Activated naive CD4-positive, alpha-beta T cell treated with anti-CD3 and anti-CD28 coated beads for 36 hours (primary cell): ENCODE data around the gene MICAL3. TPM values are rescaled to one million over a fixed set of nuclear protein-coding genes. Genes with fewer than 3 reads are reported as not detected.

Experiments used
- CTCF ChIA-PET: fragments of 350-600 bp; sonication (Branson Sonifier 250); formaldehyde crosslinking; loops from one replicate; lab custom pipeline; 2021; ENCODE audit warnings: antibody characterized with exemption; lab: Charles Lee
- DNase-seq: peaks from one replicate; pipeline ENCODE4 v3.0.0-alpha.2; 2020
- H3K27ac Mint-ChIP-seq: one replicate; pipeline ENCODE4 v1.8.0; 2021; ENCODE audit warnings: mild to moderate bottlenecking, mixed read lengths
- H3K27me3 Mint-ChIP-seq: one replicate; pipeline ENCODE4 v1.8.0; 2021; ENCODE audit warnings: low read depth, mixed read lengths
- H3K36me3 Mint-ChIP-seq: one replicate; pipeline ENCODE4 v1.8.0; 2021; ENCODE audit warnings: low read depth, mixed read lengths
- H3K4me1 Mint-ChIP-seq: one replicate; pipeline ENCODE4 v1.8.0; 2021; ENCODE audit warnings: low read depth, mixed read lengths
- H3K4me3 Mint-ChIP-seq: one replicate; pipeline ENCODE4 v1.8.0; 2021; ENCODE audit warnings: mild to moderate bottlenecking, moderate library complexity, mixed read lengths
- H3K9me3 Mint-ChIP-seq: one replicate; pipeline ENCODE4 v1.8.0; 2021; ENCODE audit warnings: mixed read lengths
- intact Hi-C: fragments of 100-400 bp; cut with micrococcal nuclease; formaldehyde crosslinking; loops from one replicate; pipeline ENCODE4 v1.15.1; 2023
- total RNA-seq, 2 experiments: library from RNA; stranded (reverse); gene quantifications; one replicate each; pipeline ENCODE4 v1.2.3, GENCODE V29; 2021

MICAL3 gene
- total RNA-seq, 2 experiments from 2014 or later = 21.0 to 25.8 TPM

DNA sequence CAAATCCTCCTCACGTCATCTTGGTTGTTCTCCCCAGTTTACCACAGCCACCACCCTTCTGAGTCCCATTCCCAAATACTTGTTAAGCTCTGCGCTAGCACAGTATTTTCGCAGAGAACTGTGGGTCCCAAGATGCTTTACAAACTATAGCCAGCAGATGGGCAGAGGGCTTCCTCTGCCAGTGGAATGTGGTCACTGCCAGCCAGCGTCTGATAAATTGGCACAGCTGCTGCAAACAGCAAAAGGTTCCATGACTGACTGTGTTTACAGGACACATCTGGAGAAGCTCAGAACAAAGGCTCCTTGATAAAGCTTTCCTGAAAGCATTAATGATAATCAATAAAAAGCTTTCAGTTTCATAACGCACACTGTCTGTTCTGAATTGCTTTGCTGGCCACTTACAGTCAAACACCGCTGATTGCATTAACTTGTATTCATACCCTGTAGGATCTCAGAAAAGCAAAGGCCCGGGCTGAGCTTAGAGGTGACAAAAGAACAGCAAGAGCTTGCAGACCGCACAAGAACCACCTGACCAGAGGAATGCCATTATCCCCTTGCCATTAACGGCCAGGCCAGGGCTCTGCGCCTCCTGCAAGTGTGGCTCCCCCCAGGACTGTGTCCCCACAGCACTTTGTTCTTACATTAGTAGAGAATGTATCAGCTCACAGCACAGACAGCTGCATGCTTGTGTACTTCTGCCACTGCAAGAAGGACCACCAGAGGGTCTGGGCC, 120.6 kb downstream of the MICAL3 start:
- intact Hi-C loops = no loop called here
- no peak overlapping the region for H3K4me3 Mint-ChIP-seq
- H3K4me1 Mint-ChIP-seq = no peaks in the 10 kb centered on the region
- H3K36me3 Mint-ChIP-seq = peaks cover 5% of the 10 kb centered on the region
- no peak for DNase-seq
- no peak overlapping the region for H3K27ac Mint-ChIP-seq
- H3K27me3 Mint-ChIP-seq = no peaks in the 10 kb centered on the region
- no peaks in the 10 kb centered on the region for H3K9me3 Mint-ChIP-seq
- CTCF ChIA-PET = interaction anchor here (0.9 to 1.8 kb wide), 2 partner anchors 73 to 74 kb away, joined by 4 read pairs; no protein-coding TSS in a partner anchor

DNA sequence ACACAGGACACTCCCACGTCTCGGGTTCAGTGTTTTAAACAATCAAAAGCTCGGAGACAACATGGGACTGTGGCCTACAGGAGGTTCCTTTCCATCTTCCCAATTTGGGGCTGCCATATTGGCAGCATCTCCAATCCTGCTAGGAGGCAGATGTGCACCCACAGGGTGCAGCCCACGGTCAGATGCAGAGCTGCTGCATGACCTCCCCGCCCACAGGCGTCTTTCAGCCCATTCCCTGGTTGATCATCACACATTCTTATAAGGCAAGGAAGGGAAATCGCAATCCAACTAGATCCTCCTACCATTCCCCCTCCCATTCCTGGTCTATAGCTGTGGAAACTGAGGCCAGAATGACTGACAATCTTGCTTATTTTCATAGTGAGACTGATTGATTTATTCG, 121.4 kb downstream of the MICAL3 start:
- intact Hi-C loops = no loop called here
- H3K36me3 Mint-ChIP-seq = peaks cover 5% of the 10 kb centered on the region
- H3K4me1 Mint-ChIP-seq = no peaks in the 10 kb centered on the region
- no peak overlapping the region for H3K4me3 Mint-ChIP-seq
- CTCF ChIA-PET = interaction anchor here (1.8 kb wide), 1 partner anchor 74 kb away, joined by 4 read pairs; no protein-coding TSS in a partner anchor
- no peaks in the 10 kb centered on the region for H3K27me3 Mint-ChIP-seq
- H3K27ac Mint-ChIP-seq = no peak overlapping the region
- no peak for DNase-seq
- no peaks in the 10 kb centered on the region for H3K9me3 Mint-ChIP-seq

DNA sequence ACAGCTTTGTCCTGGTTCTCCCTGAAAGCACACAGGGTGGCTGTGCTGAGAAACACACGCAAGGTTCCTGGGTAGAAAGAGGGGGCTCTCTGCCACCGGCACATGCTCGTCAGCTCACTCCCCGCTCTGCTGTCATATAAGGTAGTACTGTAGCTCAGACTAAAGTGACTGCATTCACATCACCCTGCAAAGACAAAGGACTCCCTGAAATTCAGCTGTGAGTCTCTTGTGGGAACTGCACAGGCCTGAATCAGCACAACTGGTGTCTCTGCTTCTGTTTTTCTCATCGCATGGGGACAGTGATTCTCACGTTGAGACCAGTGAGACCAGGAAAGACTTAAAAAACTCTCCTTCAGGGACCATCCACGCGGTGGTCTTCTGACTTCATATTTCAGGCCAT, 126.0 kb downstream of the MICAL3 start:
- H3K4me1 Mint-ChIP-seq = peaks cover 2% of the 10 kb centered on the region
- H3K9me3 Mint-ChIP-seq = no peaks in the 10 kb centered on the region
- H3K4me3 Mint-ChIP-seq = no peak overlapping the region
- intact Hi-C loops = loop anchor here (10.0 kb wide), 1 partner anchor 126 kb away; the partner anchor contains the start of gene MICAL3
- H3K27me3 Mint-ChIP-seq = no peaks in the 10 kb centered on the region
- CTCF ChIA-PET = no interaction called here
- H3K27ac Mint-ChIP-seq = no peak overlapping the region
- H3K36me3 Mint-ChIP-seq = peaks cover 10% of the 10 kb centered on the region
- no peak for DNase-seq

DNA sequence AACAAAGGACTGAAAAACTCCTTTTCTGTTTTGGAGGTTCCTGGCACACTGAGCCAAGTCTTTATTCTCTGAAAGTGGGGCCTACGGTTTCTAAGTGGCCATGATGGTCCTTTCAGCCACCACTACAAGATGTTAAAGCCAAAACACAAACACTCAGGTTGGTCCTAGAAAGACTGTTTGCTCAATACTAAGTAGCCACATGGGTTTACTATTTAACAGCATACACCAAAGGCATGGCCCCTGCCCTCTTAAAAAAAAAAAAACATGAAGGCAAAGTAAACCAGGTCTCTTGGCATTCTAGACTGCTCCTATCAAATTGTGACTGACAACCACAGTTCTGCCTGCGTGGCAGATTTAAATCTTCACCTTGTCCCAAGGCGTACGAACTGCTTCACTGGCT, 126.5 kb downstream of the MICAL3 start:
- Mint-ChIP-seq H3K4me3 (no peak overlapping the region), H3K27ac (no peak overlapping the region), H3K27me3 (no peaks in the 10 kb centered on the region), H3K9me3 (no peaks in the 10 kb centered on the region), H3K36me3 (peaks cover 12% of the 10 kb centered on the region), H3K4me1 (peaks cover 2% of the 10 kb centered on the region)
- CTCF ChIA-PET = no interaction called here
- DNase-seq = no peak
- intact Hi-C loops = loop anchor here (10.0 kb wide), 1 partner anchor 127 kb away; the partner anchor contains the start of gene MICAL3

DNA sequence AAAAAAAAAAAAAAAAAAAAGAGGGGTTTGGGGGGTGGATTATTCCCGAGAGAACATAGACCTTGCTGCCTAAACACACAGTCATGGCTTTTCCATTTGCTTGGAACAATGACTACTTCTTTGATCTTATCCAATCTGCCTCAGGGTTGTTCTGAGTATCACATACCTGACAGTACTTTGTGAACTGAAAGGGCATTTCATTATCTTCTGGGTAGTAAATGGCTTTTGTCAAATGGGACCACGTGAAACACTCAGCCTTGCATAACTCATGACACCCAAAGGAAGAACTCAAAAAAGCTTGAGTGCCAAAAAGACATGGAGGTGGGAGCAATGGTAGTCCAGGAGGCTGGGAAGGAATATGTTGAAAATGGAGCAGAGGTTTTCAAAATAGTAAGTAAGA, 126.9 kb downstream of the MICAL3 start:
- no peak overlapping the region for H3K27ac Mint-ChIP-seq
- H3K27me3 Mint-ChIP-seq = no peaks in the 10 kb centered on the region
- H3K4me3 Mint-ChIP-seq = no peak overlapping the region
- no peaks in the 10 kb centered on the region for H3K9me3 Mint-ChIP-seq
- peaks cover 15% of the 10 kb centered on the region for H3K36me3 Mint-ChIP-seq
- CTCF ChIA-PET = no interaction called here
- H3K4me1 Mint-ChIP-seq = peaks cover 2% of the 10 kb centered on the region
- intact Hi-C loops = loop anchor here (10.0 kb wide), 1 partner anchor 127 kb away; the partner anchor contains the start of gene MICAL3
- no peak for DNase-seq

DNA sequence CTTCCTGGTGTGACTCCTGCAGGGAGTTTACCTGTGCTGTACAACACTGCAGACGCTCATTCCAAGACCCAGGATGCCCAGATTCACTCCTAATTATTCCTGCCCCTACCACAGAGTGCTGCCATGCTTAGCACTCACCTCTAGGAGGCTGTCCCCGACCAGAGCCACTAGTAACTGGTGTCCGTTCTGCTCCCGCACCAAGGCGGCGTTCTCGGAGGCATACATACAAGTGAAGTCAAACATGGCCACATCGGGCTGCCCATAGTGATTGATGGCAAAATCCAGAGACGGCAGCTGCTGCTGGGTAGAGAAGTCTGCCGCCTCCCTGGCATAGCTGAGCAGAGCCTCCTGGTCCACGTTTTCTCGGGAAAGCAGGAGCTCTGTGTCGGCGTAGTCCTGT, 127.8 kb downstream of the MICAL3 start:
- Mint-ChIP-seq H3K27me3 (no peaks in the 10 kb centered on the region), H3K4me3 (no peak overlapping the region), H3K27ac (no peak overlapping the region), H3K36me3 (peaks cover 15% of the 10 kb centered on the region), H3K9me3 (no peaks in the 10 kb centered on the region), H3K4me1 (peaks cover 2% of the 10 kb centered on the region)
- no peak for DNase-seq
- intact Hi-C loops = loop anchor here (10.0 kb wide), 1 partner anchor 128 kb away; the partner anchor contains the start of gene MICAL3
- CTCF ChIA-PET = no interaction called here

DNA sequence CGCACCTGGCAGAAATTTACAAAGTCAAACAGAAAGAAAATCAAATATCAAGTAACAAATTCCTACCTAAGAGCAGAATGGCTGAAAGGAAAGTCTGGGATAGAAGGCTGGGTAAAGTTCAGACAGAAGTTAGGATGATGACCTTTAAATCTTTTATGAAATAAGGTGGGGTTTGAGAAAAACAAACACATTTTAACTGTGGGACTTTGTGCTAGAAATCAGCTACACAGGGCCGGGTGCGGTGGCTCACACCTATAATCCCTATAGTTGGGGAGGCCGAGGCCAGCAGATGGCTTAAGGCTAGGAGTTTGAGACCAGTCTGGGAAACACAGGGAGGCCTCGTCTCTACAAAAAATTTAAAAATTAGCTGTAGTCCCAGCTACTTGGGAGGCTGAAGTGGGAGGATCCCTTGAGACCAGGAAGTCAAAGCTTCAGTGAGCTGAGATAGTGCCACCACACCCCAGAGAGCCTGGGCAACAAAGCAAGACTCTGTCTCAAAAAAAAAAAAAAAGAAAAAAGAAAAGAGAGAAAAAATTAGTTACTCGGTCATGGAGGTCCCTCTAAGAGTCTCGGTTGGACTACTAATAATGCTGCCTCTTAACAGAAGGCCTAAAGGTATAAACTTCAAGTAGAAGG, 130.3 kb downstream of the MICAL3 start:
- no peak overlapping the region for H3K4me3 Mint-ChIP-seq
- intact Hi-C loops = loop anchor here (10.0 kb wide), 1 partner anchor 131 kb away; the partner anchor contains the start of gene MICAL3
- DNase-seq = no peak
- H3K27me3 Mint-ChIP-seq = no peaks in the 10 kb centered on the region
- H3K27ac Mint-ChIP-seq = no peak overlapping the region
- CTCF ChIA-PET = interaction anchor here (0.6 kb wide), 1 partner anchor 49 kb away, joined by 5 read pairs; no protein-coding TSS in a partner anchor
- peaks cover 17% of the 10 kb centered on the region for H3K36me3 Mint-ChIP-seq
- H3K9me3 Mint-ChIP-seq = no peaks in the 10 kb centered on the region
- peaks cover 2% of the 10 kb centered on the region for H3K4me1 Mint-ChIP-seq

DNA sequence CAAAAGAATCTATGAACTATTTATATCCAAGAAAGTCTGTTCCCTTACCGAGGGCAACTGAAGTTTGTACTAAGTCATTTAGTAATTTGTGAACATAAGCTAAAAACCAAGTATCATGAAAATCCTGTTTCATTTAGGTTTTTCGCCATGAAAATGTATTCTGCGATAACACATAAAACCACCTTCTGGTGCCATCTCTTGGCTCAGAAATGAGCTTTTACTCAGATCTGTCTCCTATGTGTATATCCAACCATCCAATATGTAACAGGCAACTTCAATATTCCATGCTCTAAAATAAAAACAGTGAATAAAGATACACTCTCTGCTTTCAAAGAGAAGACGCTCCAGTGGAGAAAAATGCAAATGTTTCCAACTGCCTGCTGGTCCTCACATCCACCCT, 132.0 kb downstream of the MICAL3 start:
- CTCF ChIA-PET = interaction anchor here (0.6 to 1.6 kb wide), 4 partner anchors 31 to 62 kb away, joined by 3 to 6 read pairs (median 3); no protein-coding TSS in a partner anchor

DNA sequence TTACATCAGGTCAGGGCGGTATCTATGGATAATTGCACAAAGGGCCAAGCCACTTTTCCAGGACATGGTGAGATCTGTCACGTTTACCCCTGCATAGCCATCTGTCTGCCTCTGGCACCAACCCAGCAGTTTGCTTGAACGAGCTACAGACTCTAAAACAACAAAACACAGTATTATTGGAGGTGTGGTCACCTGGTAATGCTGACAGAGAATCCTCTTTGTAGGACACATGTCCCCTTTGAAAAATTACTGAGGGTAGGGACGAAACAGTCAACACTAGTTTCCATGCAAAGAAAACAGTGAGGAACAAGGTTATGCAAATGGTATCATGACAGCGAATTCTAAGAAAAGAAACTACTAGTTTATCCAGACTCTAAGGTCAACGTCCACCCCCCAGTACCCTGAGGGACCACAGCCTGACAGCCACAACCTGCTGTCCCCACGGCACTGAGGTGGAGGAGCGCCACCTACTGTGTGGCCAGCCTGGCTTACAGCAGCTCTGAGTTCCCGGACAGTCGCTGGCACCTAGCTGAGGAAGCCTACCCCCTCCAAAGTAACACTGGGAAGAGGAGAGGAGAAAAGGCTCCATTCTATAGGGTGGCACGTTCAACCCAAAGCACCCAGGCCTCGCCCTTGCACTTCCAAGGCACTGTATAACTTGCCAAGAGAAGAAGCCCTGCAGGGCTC, 132.7 kb downstream of the MICAL3 start:
- CTCF ChIA-PET = interaction anchor here (0.6 to 1.6 kb wide), 4 partner anchors 30 to 62 kb away, joined by 3 to 6 read pairs (median 3); no protein-coding TSS in a partner anchor
- no peak overlapping the region for H3K4me3 Mint-ChIP-seq
- peak; percentile 15 for DNase-seq
- intact Hi-C loops = loop anchor here (10.0 kb wide), 1 partner anchor 133 kb away; the partner anchor contains the start of gene MICAL3
- H3K9me3 Mint-ChIP-seq = no peaks in the 10 kb centered on the region
- H3K36me3 Mint-ChIP-seq = peaks cover 28% of the 10 kb centered on the region
- no peaks in the 10 kb centered on the region for H3K4me1 Mint-ChIP-seq
- no peak overlapping the region for H3K27ac Mint-ChIP-seq
- H3K27me3 Mint-ChIP-seq = no peaks in the 10 kb centered on the region

More for the DNA sequence above, 132.0 kb downstream of the MICAL3 start:
- H3K27ac Mint-ChIP-seq = no peak overlapping the region
- intact Hi-C loops = loop anchor here (10.0 kb wide), 1 partner anchor 132 kb away; the partner anchor contains the start of gene MICAL3
- DNase-seq = no peak
- H3K9me3 Mint-ChIP-seq = no peaks in the 10 kb centered on the region
- no peaks in the 10 kb centered on the region for H3K27me3 Mint-ChIP-seq
- H3K36me3 Mint-ChIP-seq = peaks cover 25% of the 10 kb centered on the region
- peaks cover under 1% of the 10 kb centered on the region for H3K4me1 Mint-ChIP-seq
- no peak overlapping the region for H3K4me3 Mint-ChIP-seq

DNA sequence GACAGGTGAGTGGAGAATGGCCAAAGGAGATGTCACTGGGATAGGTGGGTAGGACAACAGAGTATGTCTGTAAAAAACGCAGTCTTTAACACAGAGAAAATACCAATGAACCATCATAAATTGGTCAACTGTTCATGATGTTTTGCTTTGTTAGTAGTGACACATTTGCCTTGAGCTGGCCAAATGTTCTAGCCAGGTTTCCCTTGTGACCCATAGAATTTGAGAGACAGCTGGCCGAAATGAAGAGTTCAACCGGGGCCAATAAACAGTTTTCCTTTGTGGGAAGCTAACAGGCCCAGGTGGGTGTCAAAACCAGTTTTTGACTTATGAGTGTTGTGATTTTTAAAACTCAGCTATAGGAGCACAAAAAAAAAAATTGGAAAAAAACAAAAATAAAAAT, 133.5 kb downstream of the MICAL3 start:
- H3K27me3 Mint-ChIP-seq = no peaks in the 10 kb centered on the region
- CTCF ChIA-PET = interaction anchor here (1.3 to 1.5 kb wide), 2 partner anchors 56 to 122 kb away, joined by 3 read pairs; no protein-coding TSS in a partner anchor
- no peaks in the 10 kb centered on the region for H3K4me1 Mint-ChIP-seq
- no peak overlapping the region for H3K4me3 Mint-ChIP-seq
- intact Hi-C loops = loop anchor here (10.0 kb wide), 1 partner anchor 134 kb away; the partner anchor contains the start of gene MICAL3
- no peaks in the 10 kb centered on the region for H3K9me3 Mint-ChIP-seq
- H3K27ac Mint-ChIP-seq = no peak overlapping the region
- H3K36me3 Mint-ChIP-seq = peaks cover 31% of the 10 kb centered on the region
- DNase-seq = no peak

DNA sequence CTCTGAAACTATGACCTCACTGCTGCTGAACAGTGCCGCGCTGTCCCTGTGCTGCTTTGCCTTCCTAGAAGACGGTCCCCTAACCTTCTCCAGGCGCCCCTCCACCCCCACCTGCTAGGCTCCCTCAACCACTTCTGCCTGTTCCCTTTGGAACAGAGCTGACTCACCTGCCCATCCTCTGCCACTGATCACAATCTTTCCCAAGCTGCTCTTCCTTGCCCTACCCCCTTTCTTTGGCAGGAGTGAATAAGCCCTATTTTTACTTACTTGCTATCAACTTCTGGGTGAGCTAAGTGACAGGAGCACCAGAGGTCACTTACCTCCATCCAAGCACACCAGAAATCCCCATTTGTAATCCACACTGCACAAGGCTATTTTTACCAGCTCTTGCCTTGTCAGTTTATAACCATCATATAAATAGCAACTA, 134.1 kb downstream of the MICAL3 start:
- Mint-ChIP-seq H3K27me3 (no peaks in the 10 kb centered on the region), H3K9me3 (no peaks in the 10 kb centered on the region), H3K4me1 (no peaks in the 10 kb centered on the region), H3K27ac (no peak overlapping the region), H3K36me3 (peaks cover 31% of the 10 kb centered on the region), H3K4me3 (no peak overlapping the region)
- intact Hi-C loops = loop anchor here (10.0 kb wide), 1 partner anchor 135 kb away; the partner anchor contains the start of gene MICAL3
- CTCF ChIA-PET = interaction anchor here (1.1 to 1.8 kb wide), 3 partner anchors 45 to 186 kb away, joined by 3 to 6 read pairs (median 3); no protein-coding TSS in a partner anchor
- DNase-seq = no peak
